Parathyroid adenoma (tissue), 2 donors: ENCODE results near the gene VWA1.

Experiments used
- H2AFZ ChIP-seq: fragments of 300-600 bp; sonication (generic); one replicate; pipeline ENCODE4 v1.7.0; 2017; ENCODE audit warnings: antibody characterized with exemption, mild to moderate bottlenecking
- H3K27ac ChIP-seq: fragments of 300-600 bp; sonication (generic); one replicate; pipeline ENCODE4 v1.7.0; 2017
- H3K27me3 ChIP-seq: fragments of 300-600 bp; sonication (generic); one replicate; pipeline ENCODE4 v1.7.0; 2017; ENCODE audit warnings: low read length; ENCODE audit not compliant: control insufficient read depth, insufficient read depth
- H3K36me3 ChIP-seq: fragments of 300-600 bp; sonication (generic); one replicate; pipeline ENCODE4 v1.7.0; 2017; ENCODE audit warnings: low read length; ENCODE audit not compliant: control insufficient read depth, insufficient read depth
- H3K4me1 ChIP-seq: fragments of 300-600 bp; sonication (generic); one replicate; pipeline ENCODE4 v1.7.0; 2017; ENCODE audit warnings: control low read depth
- H3K4me2 ChIP-seq: fragments of 300-600 bp; sonication (generic); one replicate; pipeline ENCODE4 v1.7.0; 2017; ENCODE audit warnings: low read length
- H3K4me3 ChIP-seq: fragments of 300-600 bp; sonication (generic); one replicate; pipeline ENCODE4 v1.7.0; 2017; ENCODE audit warnings: low read depth, low read length
- H3K79me2 ChIP-seq: fragments of 300-600 bp; sonication (generic); one replicate; pipeline ENCODE4 v1.7.0; 2017; ENCODE audit warnings: control low read depth
- H3K9ac ChIP-seq: fragments of 300-600 bp; sonication (generic); one replicate; pipeline ENCODE4 v1.7.0; 2017; ENCODE audit warnings: mild to moderate bottlenecking
- H3K9me3 ChIP-seq: fragments of 300-600 bp; sonication (generic); one replicate; pipeline ENCODE4 v1.7.0; 2017; ENCODE audit warnings: low read length; ENCODE audit not compliant: control insufficient read depth
- TF ChIP-seq, protein P1 (sequence below): fragments of 300-600 bp; sonication (generic); IDR thresholded peaks from one replicate; pipeline ENCODE4 v1.7.0; 2017; ENCODE audit warnings: antibody characterized with exemption, mild to moderate bottlenecking
- donor health status: primary hyperparathyroidism.

VWA1 gene

GRCh38 chr1:1437033-1437903 lies 1.8 kb downstream of the VWA1 start:
- Histone ChIP-seq H3K4me3 (no peak overlapping the region), H3K36me3 (no peaks in the 10 kb centered on the region), H3K27me3 (no peaks in the 10 kb centered on the region), H3K9ac (no peak overlapping the region), H3K9me3 (no peaks in the 10 kb centered on the region), H3K4me2 (no peak overlapping the region), H3K79me2 (no peaks in the 10 kb centered on the region), H3K27ac (no peak overlapping the region), H2AFZ (no peak overlapping the region), H3K4me1 (no peaks in the 10 kb centered on the region)
- TF ChIP-seq, protein P1, sequence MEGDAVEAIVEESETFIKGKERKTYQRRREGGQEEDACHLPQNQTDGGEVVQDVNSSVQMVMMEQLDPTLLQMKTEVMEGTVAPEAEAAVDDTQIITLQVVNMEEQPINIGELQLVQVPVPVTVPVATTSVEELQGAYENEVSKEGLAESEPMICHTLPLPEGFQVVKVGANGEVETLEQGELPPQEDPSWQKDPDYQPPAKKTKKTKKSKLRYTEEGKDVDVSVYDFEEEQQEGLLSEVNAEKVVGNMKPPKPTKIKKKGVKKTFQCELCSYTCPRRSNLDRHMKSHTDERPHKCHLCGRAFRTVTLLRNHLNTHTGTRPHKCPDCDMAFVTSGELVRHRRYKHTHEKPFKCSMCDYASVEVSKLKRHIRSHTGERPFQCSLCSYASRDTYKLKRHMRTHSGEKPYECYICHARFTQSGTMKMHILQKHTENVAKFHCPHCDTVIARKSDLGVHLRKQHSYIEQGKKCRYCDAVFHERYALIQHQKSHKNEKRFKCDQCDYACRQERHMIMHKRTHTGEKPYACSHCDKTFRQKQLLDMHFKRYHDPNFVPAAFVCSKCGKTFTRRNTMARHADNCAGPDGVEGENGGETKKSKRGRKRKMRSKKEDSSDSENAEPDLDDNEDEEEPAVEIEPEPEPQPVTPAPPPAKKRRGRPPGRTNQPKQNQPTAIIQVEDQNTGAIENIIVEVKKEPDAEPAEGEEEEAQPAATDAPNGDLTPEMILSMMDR = no peak

GRCh38 chr1:1437904-1438376 lies 2.5 kb downstream of the VWA1 start:
- no peaks in the 10 kb centered on the region for H3K79me2 ChIP-seq
- H3K4me1 ChIP-seq = no peaks in the 10 kb centered on the region
- H3K9ac ChIP-seq = no peak overlapping the region
- no peak overlapping the region for H3K4me3 ChIP-seq
- no peaks in the 10 kb centered on the region for H3K36me3 ChIP-seq
- no peaks in the 10 kb centered on the region for H3K9me3 ChIP-seq
- no peak overlapping the region for H3K27ac ChIP-seq
- TF ChIP-seq, protein P1 = no peak
- no peaks in the 10 kb centered on the region for H3K27me3 ChIP-seq
- H3K4me2 ChIP-seq = no peak overlapping the region
- H2AFZ ChIP-seq = no peak overlapping the region

GRCh38 chr1:1438531-1439381 lies 3.3 kb downstream of the VWA1 start:
- H3K27me3 ChIP-seq = no peaks in the 10 kb centered on the region
- no peak overlapping the region for H2AFZ ChIP-seq
- H3K79me2 ChIP-seq = no peaks in the 10 kb centered on the region
- no peak overlapping the region for H3K9ac ChIP-seq
- no peaks in the 10 kb centered on the region for H3K4me1 ChIP-seq
- H3K9me3 ChIP-seq = no peaks in the 10 kb centered on the region
- H3K4me2 ChIP-seq = no peak overlapping the region
- TF ChIP-seq, protein P1 = no peak
- H3K4me3 ChIP-seq = no peak overlapping the region
- H3K36me3 ChIP-seq = no peaks in the 10 kb centered on the region
- no peak overlapping the region for H3K27ac ChIP-seq

GRCh38 chr1:1439546-1440261 lies 4.2 kb downstream of the VWA1 start:
- H3K4me1 ChIP-seq = no peaks in the 10 kb centered on the region
- H3K36me3 ChIP-seq = no peaks in the 10 kb centered on the region
- H3K9ac ChIP-seq = no peak overlapping the region
- no peaks in the 10 kb centered on the region for H3K27me3 ChIP-seq
- no peaks in the 10 kb centered on the region for H3K9me3 ChIP-seq
- H3K4me2 ChIP-seq = no peak overlapping the region
- H3K4me3 ChIP-seq = no peak overlapping the region
- no peak overlapping the region for H3K27ac ChIP-seq
- TF ChIP-seq, protein P1 = no peak
- no peak overlapping the region for H2AFZ ChIP-seq
- no peaks in the 10 kb centered on the region for H3K79me2 ChIP-seq
